HepG2 (cell line): ENCODE data around the gene KRTAP5-8. TPM values are rescaled to one million over a fixed set of nuclear protein-coding genes. Genes with fewer than 3 reads are reported as not detected.

ENCODE experiments used
- ATAC-seq: fragments of 200-7000 bp; cut with Tn5 transposase; 3 replicates; pipeline ENCODE4 v1.9.1; 2020; ENCODE audit warnings: mild to moderate bottlenecking, moderate library complexity
- BruUV-seq: library from RNA; stranded (reverse); fragments of 400-500 nt; replicated peaks from 2 replicates; lab custom pipeline; 2021; lab: Mats Ljungman, UMichigan
- CTCF ChIA-PET: fragments of 300-600 bp; formaldehyde crosslinking; extraction: SDS; loops from one replicate; lab custom pipeline; 2021; ENCODE audit warnings: low total read pairs, inconsistent platforms, low intra/inter-chr PET ratio; lab: Yijun Ruan, JAX
- POLR2A ChIA-PET: fragments of 350-600 bp; sonication (Branson Sonifier 250); formaldehyde crosslinking; loops from one replicate; lab custom pipeline; 2020; ENCODE audit warnings: antibody characterized with exemption, inconsistent platforms; lab: Yijun Ruan, JAX
- DNase-seq: peaks from one replicate; pipeline ENCODE4 v3.0.0-alpha.2; 2015; ENCODE audit warnings: low spot score
- FAIRE-seq: peaks from 3 replicates; lab custom pipeline; 2011; peaks lifted over from hg19 to GRCh38; lab: Jason Lieb, UNC
- H2AFZ ChIP-seq: one replicate; pipeline ENCODE4 v1.6.1; 2011; ENCODE audit warnings: low read length, inconsistent platforms
- H3K27ac ChIP-seq: fragments of 300-600 bp; 3 replicates; pipeline ENCODE4 v1.8.0; 2011; ENCODE audit warnings: mixed run types, mild to moderate bottlenecking, mixed read lengths, low read length, inconsistent platforms; ENCODE audit not compliant: insufficient read depth; ENCODE audit errors: extremely low read length
- H3K27me3 ChIP-seq, 2 experiments: fragments of 200-600 bp in 1 of 2; 2 replicates in 1 of 2; 3 replicates in 1 of 2; pipeline versions ENCODE4 v1.6.0 to v1.8.0; 2011; ENCODE audit warnings: low read length in 2 of 2, mild to moderate bottlenecking in 2 of 2, moderate library complexity in 2 of 2, inconsistent platforms in 1 of 2; ENCODE audit not compliant: insufficient read depth in 2 of 2, control insufficient read depth in 1 of 2
- H3K36me3 ChIP-seq, 2 experiments: fragments of 200-600 bp in 1 of 2; replicated peaks in 1 of 2; 2 replicates in 1 of 2; 3 replicates in 1 of 2; pipeline versions ENCODE4 v1.5.1 to v1.8.0; 2011; ENCODE audit warnings: low read length in 2 of 2, inconsistent platforms in 1 of 2; ENCODE audit not compliant: insufficient read depth in 2 of 2, control insufficient read depth in 1 of 2
- H3K4me1 ChIP-seq: 2 replicates; pipeline ENCODE4 v1.5.1; 2012; ENCODE audit warnings: low read length, inconsistent platforms; ENCODE audit not compliant: insufficient read depth
- H3K4me2 ChIP-seq: 2 replicates; pipeline ENCODE4 v1.6.0; 2011; ENCODE audit warnings: low read depth, low read length, inconsistent platforms
- H3K4me3 ChIP-seq, 3 experiments: fragments of 200-600 bp in 1 of 3; sonication (generic), shearing (Covaris generic) in 1 of 3; replicated peaks in 1 of 3; 2 replicates each; pipeline ENCODE4 v1.5.1; 2011 to 2016; ENCODE audit warnings: low read length in 3 of 3, inconsistent platforms in 2 of 3, low read depth in 2 of 3, mild to moderate bottlenecking in 2 of 3, control low read depth in 1 of 3, mixed read lengths in 1 of 3; ENCODE audit not compliant: insufficient read depth in 1 of 3
- H3K79me2 ChIP-seq: one replicate; pipeline ENCODE4 v1.6.1; 2011; ENCODE audit warnings: low read length, inconsistent platforms; ENCODE audit not compliant: insufficient read depth
- H3K9ac ChIP-seq: 2 replicates; pipeline ENCODE4 v1.6.0; 2011; ENCODE audit warnings: mild to moderate bottlenecking, low read depth, low read length, inconsistent platforms; ENCODE audit not compliant: insufficient read depth
- H3K9me3 ChIP-seq: 2 replicates; pipeline ENCODE4 v1.5.1; 2012; ENCODE audit warnings: mild to moderate bottlenecking, low read length
- H4K20me1 ChIP-seq: 2 replicates; pipeline ENCODE4 v1.6.0; 2011; ENCODE audit warnings: inconsistent platforms, mild to moderate bottlenecking, low read length, moderate library complexity; ENCODE audit not compliant: insufficient read depth
- CHD2 ChIP-seq: IDR thresholded peaks from 2 replicates; pipeline ENCODE4 v1.6.1; 2011; ENCODE audit warnings: low read depth, low read length, improper control_type of control experiment
- HMG20B ChIP-seq: conservative IDR thresholded peaks from 2 replicates; pipeline ENCODE4 v1.6.1; 2016; ENCODE audit warnings: missing genetic modification reagents, missing compliant biosample characterization
- KLF6 ChIP-seq: IDR thresholded peaks from 2 replicates; pipeline ENCODE4 v1.8.0; 2016; ENCODE audit warnings: missing biosample characterization, missing genetic modification reagents
- MTF1 ChIP-seq: sonication (generic); formaldehyde crosslinking; IDR thresholded peaks from 2 replicates; pipeline ENCODE4 v1.5.0; 2020; ENCODE audit warnings: missing genetic modification reagents
- SP4 ChIP-seq: sonication (generic); formaldehyde crosslinking; IDR thresholded peaks from 2 replicates; pipeline ENCODE4 v1.8.1; 2023; ENCODE audit warnings: mild to moderate bottlenecking, missing genetic modification reagents
- SRSF9 ChIP-seq: fragments of 200-400 bp; formaldehyde crosslinking; IDR thresholded peaks from 2 replicates; pipeline ENCODE4 v1.6.1; 2018; ENCODE audit warnings: borderline replicate concordance, mild to moderate bottlenecking, low read depth, low read length; ENCODE audit not compliant: insufficient read depth, poor library complexity, severe bottlenecking
- ZBTB21 ChIP-seq: sonication (generic); formaldehyde crosslinking; IDR thresholded peaks from 2 replicates; pipeline ENCODE4 v1.4.0; 2020; ENCODE audit warnings: missing genetic modification reagents
- ZNF296 ChIP-seq: sonication (generic); formaldehyde crosslinking; conservative IDR thresholded peaks from 2 replicates; pipeline ENCODE4 v1.5.0; 2020; ENCODE audit warnings: mild to moderate bottlenecking, missing genetic modification reagents
- ZNF468 ChIP-seq: sonication (generic); formaldehyde crosslinking; IDR thresholded peaks from 2 replicates; pipeline ENCODE4 v1.8.0; 2022; ENCODE audit warnings: mild to moderate bottlenecking, moderate library complexity, missing genetic modification reagents
- ZNF546 ChIP-seq: sonication (generic); formaldehyde crosslinking; conservative IDR thresholded peaks from 2 replicates; pipeline ENCODE4 v1.8.1; 2023; ENCODE audit warnings: mild to moderate bottlenecking, missing genetic modification reagents
- WGBS: methylation state at CpG from one replicate; pipeline ENCODE4 v1.1.6; 2017; ENCODE audit warnings: low lambda C conversion rate; 5-methylcytosine and 5-hydroxymethylcytosine counted together
- in situ Hi-C: cut with HindIII; loops from 2 replicates; pipeline ENCODE4 v1.10.0; 2017; ENCODE audit warnings: low pct_unique_long_range_greater_than_20kb; ENCODE audit not compliant: extremely low pct_ligation_motif_present
- intact Hi-C: fragments of 100-400 bp; cut with micrococcal nuclease; formaldehyde crosslinking; loops from one replicate; pipeline ENCODE4 v1.10.0; 2022; ENCODE audit not compliant: unreplicated experiment
- polyA plus RNA-seq, 8 experiments: library from polyadenylated mRNA; depleted of rRNA in 3 of 8; stranded (reverse) in 7 of 8; unstranded in 1 of 8; fragments of >200 nt; fragmentation: Illumina TruSeq in 4 of 8; extraction: Trizol in 4 of 8; gene quantifications; 2 replicates each; pipeline versions ENCODE4 v1.2.1 to v1.2.3, GENCODE V29; 2011 to 2016; ENCODE audit warnings: low read depth in 4 of 8, missing spikeins in 1 of 8, mixed read lengths in 1 of 8; ENCODE audit not compliant: insufficient read depth in 1 of 8
- total RNA-seq, 5 experiments: library from RNA; depleted of rRNA; stranded (reverse); fragments of >200 nt; fragmentation: Illumina TruSeq; extraction: Trizol; gene quantifications; 2 replicates each; pipeline ENCODE4 v1.2.3, GENCODE V29; 2016; ENCODE audit warnings: low read depth in 1 of 5
- TF ChIP-seq, protein P1 (sequence below): sonication (generic); formaldehyde crosslinking; IDR thresholded peaks from 2 replicates; pipeline ENCODE4 v1.4.0; 2020; ENCODE audit warnings: missing genetic modification reagents
- TF ChIP-seq, protein P2 (sequence below): sonication (generic); formaldehyde crosslinking; IDR thresholded peaks from 2 replicates; pipeline ENCODE4 v1.8.0; 2022; ENCODE audit warnings: mild to moderate bottlenecking, missing genetic modification reagents; ENCODE audit not compliant: insufficient replicate concordance
- TF ChIP-seq, protein P3 (sequence below): sonication (generic); formaldehyde crosslinking; IDR thresholded peaks from 2 replicates; pipeline ENCODE4 v1.4.0; 2020; ENCODE audit warnings: missing genetic modification reagents, low read depth, mild to moderate bottlenecking, borderline replicate concordance

The KRTAP5-8 gene
- total and polyA plus RNA-seq, 2 of the 13 experiments (the other 11 are each of a cell fraction or from before 2014, with no cell fraction given) = 0.20 TPM; not detected in 1

DNA sequence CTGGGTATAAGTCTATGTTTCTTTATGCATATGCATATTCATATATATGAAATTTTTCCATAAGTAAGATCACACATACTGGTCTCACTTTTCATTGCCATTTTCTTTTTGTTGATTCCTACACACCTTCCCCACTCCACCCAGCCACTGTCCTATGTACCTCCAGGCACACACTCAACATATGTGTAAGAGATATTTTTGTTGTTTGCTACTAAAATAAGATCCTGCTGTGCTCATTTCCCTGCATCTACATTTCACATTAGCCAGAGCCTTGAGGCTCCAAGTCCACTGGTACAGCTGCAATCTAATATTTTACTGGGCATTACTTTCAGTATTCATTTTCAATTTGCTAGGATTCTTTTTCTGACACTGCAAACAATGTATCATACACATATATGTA is 19.4 kb downstream of the KRTAP5-8 start:
- Histone ChIP-seq H3K4me1 (peaks cover 7% of the 10 kb centered on the region; the same call in 1 of the 2 replicates), H3K4me3 (no peak overlapping the region), H4K20me1 (no peaks in the 10 kb centered on the region), H3K4me2 (no peak overlapping the region), H3K36me3 (no peaks in the 10 kb centered on the region), H3K27me3 (no peaks in the 10 kb centered on the region; a peak in 2 of 5 replicates), H3K79me2 (no peaks in the 10 kb centered on the region), H3K27ac (no peak overlapping the region), H2AFZ (no peak overlapping the region), H3K9me3 (no peaks in the 10 kb centered on the region), H3K9ac (no peak overlapping the region)
- BruUV-seq = no TSS peak
- no peak for TF ChIP-seq KLF6 (CRISPR knock-in tag)
- FAIRE-seq (no peak), ATAC-seq (no peak), DNase-seq (no peak)
- CTCF ChIA-PET = no interaction called here
- intact Hi-C loops = no loop called here
- in situ Hi-C loops = no loop called here
- POLR2A ChIA-PET = interaction anchor here (1.7 kb wide), 1 partner anchor 23 kb away, joined by 3 read pairs; no protein-coding TSS in a partner anchor

DNA sequence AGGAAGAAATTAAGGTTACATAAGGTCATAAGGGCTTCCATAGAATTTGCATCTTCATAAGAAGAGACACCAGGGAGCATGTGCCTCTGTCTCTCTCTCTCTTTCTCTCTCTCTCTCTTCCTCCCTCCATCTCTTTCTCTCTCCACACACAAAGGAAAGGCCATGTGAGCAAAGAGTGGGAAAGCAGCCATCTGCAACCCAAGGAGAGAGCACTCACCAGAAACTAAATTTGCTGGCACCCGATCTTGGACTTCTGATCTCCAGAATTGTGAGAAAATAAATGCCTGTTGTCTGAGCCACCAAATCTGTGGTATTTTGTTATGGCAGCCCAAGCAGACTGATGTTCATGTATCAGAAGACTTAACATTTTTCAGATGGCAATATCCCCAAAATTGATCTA is 21.2 kb downstream of the KRTAP5-8 start:
- no peak for FAIRE-seq
- no peaks in the 10 kb centered on the region for H3K36me3 ChIP-seq
- 76% methylated on average over 1 of the region's 1 CpG for WGBS
- H3K4me2 ChIP-seq = no peak overlapping the region
- ATAC-seq = no peak
- no peaks in the 10 kb centered on the region for H4K20me1 ChIP-seq
- intact Hi-C loops (no loop called here), in situ Hi-C loops (no loop called here)
- DNase-seq = no peak
- H3K4me1 ChIP-seq = peaks cover 17% of the 10 kb centered on the region
- H3K9me3 ChIP-seq = no peaks in the 10 kb centered on the region
- H2AFZ ChIP-seq = no peak overlapping the region
- no peaks in the 10 kb centered on the region for H3K79me2 ChIP-seq
- H3K27me3 ChIP-seq = peaks cover 0 to 1% of the 10 kb centered on the region in 2 experiments; a peak in 3 of 5 replicates
- no peak overlapping the region for H3K4me3 ChIP-seq
- no peak overlapping the region for H3K27ac ChIP-seq
- no TSS peak for BruUV-seq
- ChIA-PET POLR2A (no interaction called here), CTCF (no interaction called here)
- no peak overlapping the region for H3K9ac ChIP-seq
- TF ChIP-seq, protein P1, sequence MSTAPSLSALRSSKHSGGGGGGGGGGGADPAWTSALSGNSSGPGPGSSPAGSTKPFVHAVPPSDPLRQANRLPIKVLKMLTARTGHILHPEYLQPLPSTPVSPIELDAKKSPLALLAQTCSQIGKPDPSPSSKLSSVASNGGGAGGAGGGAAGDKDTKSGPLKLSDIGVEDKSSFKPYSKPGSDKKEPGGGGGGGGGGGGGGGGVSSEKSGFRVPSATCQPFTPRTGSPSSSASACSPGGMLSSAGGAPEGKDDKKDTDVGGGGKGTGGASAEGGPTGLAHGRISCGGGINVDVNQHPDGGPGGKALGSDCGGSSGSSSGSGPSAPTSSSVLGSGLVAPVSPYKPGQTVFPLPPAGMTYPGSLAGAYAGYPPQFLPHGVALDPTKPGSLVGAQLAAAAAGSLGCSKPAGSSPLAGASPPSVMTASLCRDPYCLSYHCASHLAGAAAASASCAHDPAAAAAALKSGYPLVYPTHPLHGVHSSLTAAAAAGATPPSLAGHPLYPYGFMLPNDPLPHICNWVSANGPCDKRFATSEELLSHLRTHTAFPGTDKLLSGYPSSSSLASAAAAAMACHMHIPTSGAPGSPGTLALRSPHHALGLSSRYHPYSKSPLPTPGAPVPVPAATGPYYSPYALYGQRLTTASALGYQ (CRISPR knock-in tag) = no peak
- TF ChIP-seq, protein P2, sequence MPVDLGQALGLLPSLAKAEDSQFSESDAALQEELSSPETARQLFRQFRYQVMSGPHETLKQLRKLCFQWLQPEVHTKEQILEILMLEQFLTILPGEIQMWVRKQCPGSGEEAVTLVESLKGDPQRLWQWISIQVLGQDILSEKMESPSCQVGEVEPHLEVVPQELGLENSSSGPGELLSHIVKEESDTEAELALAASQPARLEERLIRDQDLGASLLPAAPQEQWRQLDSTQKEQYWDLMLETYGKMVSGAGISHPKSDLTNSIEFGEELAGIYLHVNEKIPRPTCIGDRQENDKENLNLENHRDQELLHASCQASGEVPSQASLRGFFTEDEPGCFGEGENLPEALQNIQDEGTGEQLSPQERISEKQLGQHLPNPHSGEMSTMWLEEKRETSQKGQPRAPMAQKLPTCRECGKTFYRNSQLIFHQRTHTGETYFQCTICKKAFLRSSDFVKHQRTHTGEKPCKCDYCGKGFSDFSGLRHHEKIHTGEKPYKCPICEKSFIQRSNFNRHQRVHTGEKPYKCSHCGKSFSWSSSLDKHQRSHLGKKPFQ (CRISPR knock-in tag) = no peak
- TF ChIP-seq, protein P3, sequence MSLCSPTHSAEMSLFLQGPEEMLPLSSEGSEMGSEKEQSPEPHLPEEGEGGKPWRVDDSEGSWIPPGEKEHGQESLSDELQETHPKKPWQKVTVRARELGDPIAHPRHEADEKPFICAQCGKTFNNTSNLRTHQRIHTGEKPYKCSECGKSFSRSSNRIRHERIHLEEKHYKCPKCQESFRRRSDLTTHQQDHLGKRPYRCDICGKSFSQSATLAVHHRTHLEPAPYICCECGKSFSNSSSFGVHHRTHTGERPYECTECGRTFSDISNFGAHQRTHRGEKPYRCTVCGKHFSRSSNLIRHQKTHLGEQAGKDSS (CRISPR knock-in tag) = no peak
- TF ChIP-seq SRSF9 = no peak
- no peak for TF ChIP-seq HMG20B (CRISPR knock-in tag)
- TF ChIP-seq MTF1 (CRISPR knock-in tag) = no peak
- no peak for TF ChIP-seq CHD2
- TF ChIP-seq ZNF468 (CRISPR knock-in tag) = no peak
- TF ChIP-seq ZNF546 (CRISPR knock-in tag) = no peak
- no peak for TF ChIP-seq ZNF296 (CRISPR knock-in tag)
- no peak for TF ChIP-seq SP4 (CRISPR knock-in tag)
- TF ChIP-seq ZBTB21 (CRISPR knock-in tag) = no peak
